GM04504 (cell line): Measurements from ENCODE around the gene SLC25A52.
"Not testable (repeated sequence)": the region's sequence is repeated elsewhere in the genome, so short reads cannot be mapped to it uniquely, and the experiment has no call there.

Experiments
- DNase-seq: peaks from one replicate; pipeline ENCODE4 v3.0.0-alpha.2; 2012; ENCODE audit warnings: low read depth

The SLC25A52 gene

DNA sequence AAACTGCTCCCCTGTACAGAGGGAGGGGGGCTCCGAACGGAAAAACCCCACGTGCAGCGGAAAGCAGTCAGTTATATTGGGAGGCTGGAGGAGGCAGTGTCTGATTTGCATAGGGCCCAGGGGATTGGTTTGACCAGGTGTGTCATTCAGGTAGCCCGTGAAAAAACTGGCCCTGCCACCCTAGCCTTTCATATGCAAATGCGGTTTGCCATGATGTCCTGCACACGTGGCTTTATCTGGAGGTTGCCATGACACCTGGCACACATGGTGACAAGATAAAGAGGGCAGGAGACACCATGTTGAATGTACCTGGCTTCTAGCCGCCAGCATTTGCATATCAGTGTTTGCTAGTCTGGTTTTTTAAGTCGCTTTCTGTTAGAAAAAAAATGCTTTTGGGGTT lies 20.5 kb downstream of the SLC25A52 start:
- no peak for DNase-seq

DNA sequence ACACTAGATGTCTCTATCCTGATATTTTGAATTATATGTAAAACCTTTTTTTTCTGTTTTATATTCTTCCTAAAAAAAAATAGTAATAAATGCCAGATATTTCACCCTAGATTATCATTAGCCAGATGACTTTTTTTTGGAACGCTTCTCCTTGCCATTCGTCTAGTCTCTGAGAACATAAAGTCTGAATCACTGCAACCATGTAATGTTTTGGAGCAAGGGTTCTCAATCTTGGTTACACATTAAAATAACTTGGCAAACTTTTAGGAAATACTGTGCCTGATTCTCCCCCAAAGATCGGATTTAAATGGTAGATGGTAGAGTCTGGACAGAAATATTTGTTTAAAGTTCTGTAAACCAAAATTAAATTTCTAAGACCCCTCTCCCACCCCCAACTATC lies 21.0 kb downstream of the SLC25A52 start:
- no peak for DNase-seq

DNA sequence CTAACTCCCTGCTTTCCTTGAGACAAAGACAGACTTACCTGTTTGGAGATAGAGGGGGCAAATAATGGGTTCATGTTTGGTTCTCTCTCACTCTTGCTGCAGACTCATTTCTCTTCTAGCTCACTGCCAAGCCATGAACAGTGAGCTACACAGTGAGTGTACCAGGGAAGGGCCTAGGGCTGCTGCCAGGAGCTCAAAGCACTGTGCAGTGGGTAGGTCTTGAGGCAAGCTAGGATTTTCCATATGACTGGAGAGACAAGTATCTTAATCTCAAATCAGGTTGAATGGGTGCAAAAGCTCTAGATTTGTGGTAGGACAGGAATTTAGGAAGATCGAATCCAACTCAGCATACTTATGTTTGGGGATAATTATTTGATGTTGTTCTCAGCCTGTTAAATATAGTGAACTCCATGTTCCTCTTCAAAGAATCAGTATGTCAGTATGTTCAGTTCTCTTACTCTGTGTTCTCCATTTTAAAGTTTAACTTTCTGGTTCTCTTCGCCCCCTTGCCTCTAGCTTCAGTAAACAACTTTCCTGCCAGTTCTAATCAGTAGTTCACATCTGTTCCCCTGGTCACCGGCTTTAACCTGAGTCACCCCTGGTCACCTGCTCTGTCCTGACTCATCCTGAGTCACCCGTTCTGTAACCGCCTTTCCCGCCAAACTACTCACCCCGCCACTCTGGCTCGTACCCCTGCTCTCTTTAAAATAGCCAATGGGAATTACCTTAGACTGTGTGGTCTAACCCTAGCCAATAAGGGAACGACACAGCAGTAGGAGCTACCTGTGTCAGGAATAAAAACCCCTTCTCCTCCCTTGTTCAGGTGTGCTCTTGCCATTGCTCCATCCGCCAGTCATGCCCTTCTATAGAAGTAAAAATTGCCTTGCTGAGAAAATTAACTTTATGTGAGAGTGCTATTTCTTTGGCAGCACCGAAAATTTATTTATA lies 21.9 kb downstream of the SLC25A52 start:
- no peak for DNase-seq

DNA sequence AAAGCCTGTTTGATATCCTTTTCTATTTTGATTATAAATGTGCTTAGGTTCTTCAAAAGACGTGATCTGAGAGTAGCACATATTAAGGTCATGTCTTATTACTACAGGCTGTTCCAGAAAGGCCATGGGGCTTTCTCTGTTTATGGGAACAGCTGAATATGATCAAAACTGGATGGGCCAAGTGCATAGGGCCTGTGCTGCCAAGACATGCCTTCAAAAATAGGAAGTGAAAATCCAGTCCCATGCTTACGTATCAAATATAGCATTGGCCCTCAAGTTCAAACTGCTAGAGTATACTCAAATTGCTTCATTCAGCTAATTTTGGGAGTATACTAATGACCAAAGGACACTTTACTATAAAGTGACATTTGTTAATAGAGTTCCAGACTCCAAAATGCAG lies 24.1 kb downstream of the SLC25A52 start:
- no peak for DNase-seq

DNA sequence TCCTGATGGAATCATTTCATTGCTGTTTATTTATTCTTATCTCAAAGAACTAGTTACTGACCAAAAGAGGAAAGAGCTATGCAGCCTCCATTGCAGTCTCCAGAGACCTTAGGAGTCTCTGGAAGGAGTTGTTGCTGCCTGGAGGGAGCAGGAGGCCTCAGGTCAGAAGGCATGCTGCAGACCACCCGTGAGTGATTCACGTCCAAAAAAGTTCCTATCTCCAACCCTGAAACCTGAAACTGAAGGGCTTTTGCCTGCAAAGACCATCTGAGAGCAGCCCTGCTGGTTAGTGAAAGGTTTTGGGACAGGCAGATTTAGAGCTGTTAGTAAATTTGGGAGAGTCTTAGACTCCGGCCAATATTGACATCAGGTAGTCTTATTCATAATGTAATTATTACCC lies 29.1 kb downstream of the SLC25A52 start:
- DNase-seq, result no peak

DNA sequence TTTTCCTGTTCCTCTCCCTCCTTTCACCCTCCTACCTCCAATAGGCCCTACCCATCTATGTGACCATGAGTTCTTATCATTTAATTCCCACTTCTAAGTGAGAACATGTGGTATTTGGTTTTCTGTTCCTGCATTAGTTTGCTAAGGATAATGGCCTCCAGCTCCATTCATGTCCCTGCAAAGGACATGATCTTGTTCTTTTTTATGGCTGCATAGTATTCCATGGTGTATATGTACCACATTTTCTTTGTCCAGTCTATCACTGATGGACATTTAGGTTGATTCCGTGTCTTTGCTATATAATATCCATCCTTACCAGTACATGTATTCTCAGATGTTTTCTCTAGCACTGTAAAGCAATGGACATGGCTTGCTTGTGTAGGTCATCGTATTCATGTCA lies 31.5 kb downstream of the SLC25A52 start:
- not testable (repeated sequence) for DNase-seq

DNA sequence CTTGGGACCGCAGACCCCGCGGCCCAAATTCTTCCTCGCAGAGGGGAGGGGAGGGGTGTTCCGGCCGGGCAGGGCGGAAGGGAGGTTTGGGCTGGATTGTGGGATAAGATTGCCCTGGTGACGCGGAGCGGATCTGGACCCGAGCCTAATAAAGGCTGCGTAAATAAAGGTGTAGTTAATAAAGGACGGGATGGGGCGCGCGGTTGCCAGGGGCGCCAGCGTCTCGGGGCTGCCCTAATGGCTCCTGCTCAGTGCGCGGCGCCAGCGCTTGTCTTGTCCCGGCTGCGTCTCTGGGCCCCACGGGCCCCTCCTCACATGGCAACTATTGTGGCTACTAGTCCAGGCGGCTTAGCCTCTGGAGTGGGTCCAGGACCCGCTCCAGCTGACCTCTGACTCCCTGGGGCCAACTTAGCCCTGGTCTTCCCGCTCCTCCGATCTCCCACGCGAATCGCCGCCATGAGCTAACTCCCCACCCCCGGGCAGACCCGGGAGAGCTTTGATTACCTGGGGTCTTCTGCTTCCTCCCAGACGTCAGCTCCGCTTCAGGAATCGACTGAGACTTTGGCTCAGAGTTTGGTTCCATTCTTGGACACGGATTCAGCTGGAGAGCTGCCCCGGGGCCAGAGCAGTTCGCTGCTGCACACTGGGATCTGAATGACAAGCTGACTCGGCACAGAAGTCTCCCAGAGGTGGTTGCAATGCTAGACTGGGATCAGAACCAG lies 36.5 kb downstream of the SLC25A52 start:
- DNase-seq, result no peak

DNA sequence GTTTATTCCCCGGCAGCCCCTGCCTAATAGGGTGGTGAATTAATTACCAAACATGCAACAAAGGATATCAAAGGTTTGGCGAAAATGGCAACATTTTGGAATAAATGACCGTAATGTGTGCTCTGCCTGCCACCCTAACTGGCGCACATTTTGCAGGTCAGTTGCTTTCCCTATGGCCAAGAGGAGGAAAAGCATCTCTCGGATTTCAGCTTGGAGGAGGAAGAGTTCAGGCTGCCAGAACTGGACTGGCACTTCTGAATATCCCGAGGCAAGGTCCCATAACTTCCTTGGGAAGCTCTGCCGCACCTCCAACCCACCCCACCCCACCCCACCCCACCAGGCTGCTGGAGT lies 37.1 kb downstream of the SLC25A52 start:
- no peak for DNase-seq

DNA sequence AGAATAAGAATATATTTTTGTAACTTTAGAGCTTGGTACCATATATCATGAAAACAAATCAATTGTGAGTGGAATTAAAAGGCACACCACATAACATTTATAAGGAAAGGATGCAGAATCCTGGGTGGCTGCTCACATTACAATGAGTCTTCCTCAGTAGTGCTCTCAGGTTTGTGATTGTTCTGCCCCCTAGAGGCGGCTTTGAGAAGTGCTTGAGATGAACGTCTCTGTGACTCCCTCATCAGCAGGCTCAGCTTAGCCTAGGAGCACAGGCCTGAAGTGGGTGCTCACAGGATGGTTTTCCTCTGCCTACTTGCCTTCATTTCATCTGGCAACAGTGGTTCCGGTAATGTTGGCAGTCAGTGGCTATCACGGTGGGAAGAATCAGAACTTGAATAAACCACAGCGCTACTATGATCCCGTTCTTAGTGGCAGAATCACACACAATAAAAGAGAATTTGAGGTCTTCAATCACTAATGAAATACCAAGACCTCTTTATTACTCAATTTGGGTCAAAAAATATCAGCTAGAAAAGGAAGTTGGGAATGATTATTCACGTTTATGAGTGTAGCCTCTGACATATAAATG lies 38.2 kb downstream of the SLC25A52 start:
- peak; percentile 51 for DNase-seq

DNA sequence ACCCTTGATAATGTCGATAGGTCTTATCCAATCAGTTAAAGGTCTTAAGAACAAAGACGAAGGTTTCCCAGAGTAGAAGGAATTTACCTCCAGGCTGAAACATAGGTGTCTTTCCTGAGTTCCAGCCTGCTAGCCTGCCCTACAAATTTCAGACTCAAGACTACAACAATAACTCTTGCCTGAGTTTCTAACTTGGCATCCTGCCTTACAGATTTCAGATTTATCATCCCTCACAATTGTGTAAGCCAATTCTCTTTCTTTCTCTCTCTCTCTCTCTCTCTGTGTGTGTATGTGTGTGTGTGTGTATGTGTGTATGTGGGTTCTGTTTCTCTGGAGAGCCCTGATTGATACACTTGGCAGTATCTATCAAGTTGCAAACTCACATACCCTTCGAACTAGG lies 39.1 kb downstream of the SLC25A52 start:
- no peak for DNase-seq

DNA sequence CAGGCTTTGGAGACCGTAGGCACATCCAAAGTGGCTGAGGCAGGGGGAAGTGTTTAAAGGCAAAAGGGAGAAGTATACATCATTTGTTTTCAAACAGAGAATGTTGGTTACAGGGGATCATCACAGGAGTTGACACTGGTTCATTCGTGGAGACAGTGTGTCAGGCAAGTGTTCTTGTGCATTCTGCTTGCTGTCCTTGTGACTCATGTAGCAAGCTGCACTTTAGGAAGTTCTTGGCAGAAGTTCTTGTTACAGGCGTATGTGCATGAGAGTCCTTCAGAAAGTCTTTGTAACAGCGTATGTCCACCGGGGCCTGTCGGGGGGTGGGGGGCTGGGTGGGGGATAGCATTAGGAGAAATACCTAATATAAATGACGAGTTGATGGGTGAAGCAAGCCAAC lies 39.8 kb downstream of the SLC25A52 start:
- DNase-seq, result no peak

DNA sequence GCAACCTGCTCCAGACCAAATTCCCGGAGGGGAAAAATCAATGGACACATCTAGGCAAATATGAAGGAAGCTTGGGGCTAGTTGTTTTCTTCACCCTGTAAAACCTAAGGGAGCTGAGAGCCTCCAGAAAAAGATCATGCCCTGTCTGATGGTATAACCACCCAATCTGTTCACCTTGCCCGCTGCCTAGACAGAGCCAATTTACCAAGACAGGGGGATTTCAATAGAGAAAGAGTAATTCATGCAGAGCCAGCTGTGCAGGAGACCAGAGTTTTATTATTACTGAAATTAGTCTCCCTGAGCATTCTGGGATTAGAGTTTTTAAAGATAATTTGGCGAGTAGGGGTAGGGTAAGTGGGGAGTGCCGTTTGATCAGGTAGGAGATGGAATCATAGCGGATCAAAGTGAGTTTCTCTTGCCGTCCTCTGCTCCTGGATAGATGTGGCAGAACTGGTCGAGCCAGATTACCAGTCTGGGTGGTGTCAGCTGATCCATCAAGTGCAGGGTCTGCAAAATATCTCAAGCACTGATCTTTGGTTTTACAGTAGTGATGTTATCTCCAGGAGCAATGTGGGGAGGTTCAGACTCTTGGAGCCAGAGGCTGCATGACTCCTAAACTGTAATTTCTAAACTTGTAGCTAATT lies 41.2 kb downstream of the SLC25A52 start:
- no peak for DNase-seq

DNA sequence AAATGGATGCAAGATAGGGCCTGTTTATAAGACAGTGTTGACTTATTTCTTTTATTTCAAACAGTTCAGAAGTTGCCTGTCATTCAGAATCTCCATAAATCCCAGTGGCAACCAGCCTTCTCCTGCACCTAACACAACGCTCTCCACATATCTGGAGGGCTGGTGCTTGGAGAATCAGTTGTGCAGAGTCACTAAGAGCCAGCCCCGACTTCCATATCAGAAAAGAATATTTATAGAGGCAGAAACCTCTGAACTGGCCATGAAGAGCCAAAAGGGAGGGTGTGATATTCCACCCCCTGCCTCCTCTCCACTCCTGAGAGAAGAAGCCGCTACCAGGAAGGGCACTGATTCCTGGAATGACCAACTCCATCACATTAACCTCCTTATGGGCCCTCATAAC lies 42.3 kb downstream of the SLC25A52 start:
- no peak for DNase-seq

DNA sequence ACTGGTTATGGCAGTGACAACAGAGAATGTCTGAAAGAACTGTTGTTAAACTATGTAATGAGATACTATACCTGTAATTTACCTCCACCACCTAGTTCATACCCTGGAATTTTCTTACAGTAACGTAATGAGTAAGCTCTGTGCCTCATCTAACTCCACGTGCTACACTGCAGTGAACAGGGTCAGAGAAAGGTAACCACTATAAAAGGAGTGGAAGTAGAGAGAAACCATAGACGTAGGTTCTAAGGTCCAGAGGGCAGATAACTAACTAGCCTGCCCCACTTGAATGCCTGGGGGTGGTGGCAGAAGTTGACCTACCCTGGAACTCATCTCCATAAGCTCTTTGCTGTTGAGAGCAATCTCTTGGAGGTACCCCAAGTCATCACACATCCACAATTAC lies 44.3 kb downstream of the SLC25A52 start:
- DNase-seq, result no peak

DNA sequence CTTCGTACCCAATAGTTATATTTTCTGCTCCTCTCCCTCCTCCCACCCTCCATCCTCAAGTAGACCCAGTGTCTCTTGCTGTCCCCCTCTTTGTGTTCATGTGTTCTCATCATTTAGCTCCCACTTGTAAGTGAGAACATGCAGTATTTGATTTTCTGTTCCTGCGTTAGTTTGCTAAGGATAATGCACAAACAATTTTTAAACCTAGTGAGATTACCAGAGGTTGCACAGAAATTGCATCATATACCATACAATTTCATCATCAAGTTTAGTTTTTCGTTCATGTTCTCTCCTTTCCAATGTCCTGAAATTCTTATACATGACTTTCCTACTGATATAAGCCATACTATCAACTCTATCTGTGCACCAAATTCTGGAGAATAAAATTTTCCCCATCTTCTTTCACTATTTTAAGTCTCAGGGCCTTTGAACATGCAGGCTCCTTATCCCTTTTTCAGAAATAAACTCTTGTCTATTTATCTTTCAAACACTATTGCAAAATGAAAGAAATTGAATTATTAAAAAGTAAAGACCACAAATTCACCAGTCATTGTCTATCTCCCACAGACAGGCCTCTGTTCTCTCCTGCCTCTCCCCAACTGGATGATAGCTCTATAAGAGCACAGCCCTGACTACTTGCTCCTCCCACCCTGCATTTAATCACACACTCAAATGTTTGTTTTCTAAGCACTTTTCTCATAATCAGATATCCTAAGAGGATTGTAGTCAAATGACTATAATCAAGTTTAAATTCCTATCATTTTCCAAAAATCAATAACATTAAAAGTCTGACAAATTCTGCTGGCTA lies 49.1 kb downstream of the SLC25A52 start:
- DNase-seq, result no peak

DNA sequence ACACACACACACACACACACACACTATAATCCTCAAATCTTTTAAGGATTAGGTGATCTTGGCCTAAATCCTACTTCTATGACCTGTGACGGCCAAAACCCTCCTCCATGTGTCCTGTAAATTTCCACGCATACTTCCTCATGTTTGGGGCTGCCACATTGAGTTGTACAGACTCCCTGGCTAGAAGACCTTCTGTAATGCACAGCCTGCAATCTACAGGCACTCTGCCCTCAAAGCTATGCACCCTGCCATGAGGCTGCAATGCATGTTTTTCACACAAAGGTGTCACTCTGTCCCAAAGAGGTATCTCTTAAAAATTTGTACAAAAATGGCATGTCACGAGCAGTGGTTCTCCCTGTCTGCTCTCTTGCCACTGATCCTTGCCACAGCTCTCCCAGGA lies 49.9 kb downstream of the SLC25A52 start:
- DNase-seq, result no peak
